GM18507 (cell line): ENCODE data around the gene ZYG11A.
A peak's percentile ranks its signal among the peaks of the same experiment; 100 is the strongest.

Source experiments
- DNase-seq: peaks from one replicate; pipeline ENCODE4 v3.0.0; 2011; ENCODE audit warnings: low read depth; ENCODE audit not compliant: insufficient read length; ENCODE audit errors: extremely low spot score
- FAIRE-seq: peaks from 2 replicates; lab custom pipeline; 2011; peaks lifted over from hg19 to GRCh38; lab: Jason Lieb, UNC

The ZYG11A gene

GRCh38 chr1:52915211-52915854, 72.8 kb downstream of the ZYG11A start:
- DNase-seq (no peak), FAIRE-seq (no peak)

DNA sequence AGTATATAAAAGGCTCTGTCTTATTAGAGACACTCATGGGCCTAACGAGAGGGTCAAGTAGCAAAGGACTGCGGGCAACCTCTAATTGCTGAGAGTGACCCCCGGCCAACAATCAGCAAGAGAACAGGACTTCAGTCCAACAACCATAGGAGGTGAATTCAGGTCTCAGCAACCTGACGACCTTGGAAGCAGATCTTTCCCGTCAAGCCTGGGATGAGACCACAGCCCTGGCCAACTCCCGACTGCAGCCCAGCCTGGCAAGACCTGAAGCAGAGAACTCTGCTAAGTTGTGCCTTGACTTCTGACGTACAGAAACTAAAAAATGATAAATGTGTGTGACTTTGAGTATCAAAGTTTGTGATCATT, 73.3 kb downstream of the ZYG11A start:
- no peak for FAIRE-seq
- DNase-seq, result no peak

DNA sequence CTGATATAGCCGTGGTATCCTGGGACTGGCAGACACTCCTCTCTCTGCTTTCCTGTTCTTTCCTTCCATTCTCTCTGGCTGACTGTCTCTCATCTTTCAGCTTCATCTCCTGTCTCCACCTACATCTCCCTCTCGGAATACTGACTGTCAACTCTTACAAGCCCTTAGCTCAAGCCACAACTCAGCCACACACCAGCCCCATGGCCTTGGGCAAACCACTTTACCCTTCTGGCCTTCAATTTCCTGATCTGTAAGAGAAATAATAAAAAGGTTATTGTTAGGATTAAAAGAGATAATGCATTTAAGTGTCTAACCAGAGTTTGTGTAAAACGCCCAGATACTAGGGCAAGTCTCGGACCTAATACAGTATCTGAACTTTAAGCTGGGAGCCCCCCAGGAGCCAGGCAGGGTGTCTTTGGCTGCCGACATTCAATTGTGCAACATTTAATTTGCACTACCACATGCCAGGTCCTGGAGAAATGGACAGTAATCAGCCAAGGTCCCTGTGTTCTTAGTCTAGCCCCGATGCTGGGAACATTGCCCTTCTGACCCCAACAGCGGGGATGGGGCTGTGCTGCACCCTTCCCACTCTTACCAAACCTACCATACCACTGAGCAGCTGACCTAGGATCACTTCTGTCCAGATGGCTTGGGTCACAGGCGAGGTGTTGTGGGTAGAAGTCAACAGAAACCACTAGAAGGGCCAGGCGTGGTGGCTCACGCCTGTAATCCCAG, 73.8 kb downstream of the ZYG11A start:
- no peak for FAIRE-seq
- DNase-seq, result no peak

DNA sequence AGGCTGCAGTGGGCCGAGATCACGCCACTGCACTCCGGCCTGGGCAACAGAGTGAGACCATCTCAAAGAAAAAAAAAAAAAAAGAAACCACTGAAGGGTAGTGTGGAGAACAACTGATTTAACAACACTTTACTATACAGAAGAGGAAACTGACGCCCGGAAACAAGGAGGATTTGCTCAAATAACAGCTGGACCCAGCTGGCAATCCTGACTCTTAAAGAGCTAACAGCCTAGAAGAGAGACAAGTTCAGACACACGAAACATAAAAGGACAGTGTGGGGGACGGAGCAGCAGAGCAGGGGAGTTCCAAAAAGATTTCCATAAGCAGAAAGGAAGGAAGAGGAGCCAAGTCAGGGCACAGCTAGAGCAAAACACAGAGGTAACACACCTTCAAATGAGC, 74.6 kb downstream of the ZYG11A start:
- DNase-seq (no peak), FAIRE-seq (no peak)

- FAIRE-seq, result no peak
- DNase-seq, result no peak
Measured at GRCh38 chr1:52917581-52917980, 75.0 kb downstream of the ZYG11A start.

GRCh38 chr1:52918201-52918600, 75.6 kb downstream of the ZYG11A start:
- no peak for FAIRE-seq
- DNase-seq, result no peak

- DNase-seq, result no peak
- FAIRE-seq, result no peak
Measured at GRCh38 chr1:52919051-52919722, 76.6 kb downstream of the ZYG11A start.

DNA sequence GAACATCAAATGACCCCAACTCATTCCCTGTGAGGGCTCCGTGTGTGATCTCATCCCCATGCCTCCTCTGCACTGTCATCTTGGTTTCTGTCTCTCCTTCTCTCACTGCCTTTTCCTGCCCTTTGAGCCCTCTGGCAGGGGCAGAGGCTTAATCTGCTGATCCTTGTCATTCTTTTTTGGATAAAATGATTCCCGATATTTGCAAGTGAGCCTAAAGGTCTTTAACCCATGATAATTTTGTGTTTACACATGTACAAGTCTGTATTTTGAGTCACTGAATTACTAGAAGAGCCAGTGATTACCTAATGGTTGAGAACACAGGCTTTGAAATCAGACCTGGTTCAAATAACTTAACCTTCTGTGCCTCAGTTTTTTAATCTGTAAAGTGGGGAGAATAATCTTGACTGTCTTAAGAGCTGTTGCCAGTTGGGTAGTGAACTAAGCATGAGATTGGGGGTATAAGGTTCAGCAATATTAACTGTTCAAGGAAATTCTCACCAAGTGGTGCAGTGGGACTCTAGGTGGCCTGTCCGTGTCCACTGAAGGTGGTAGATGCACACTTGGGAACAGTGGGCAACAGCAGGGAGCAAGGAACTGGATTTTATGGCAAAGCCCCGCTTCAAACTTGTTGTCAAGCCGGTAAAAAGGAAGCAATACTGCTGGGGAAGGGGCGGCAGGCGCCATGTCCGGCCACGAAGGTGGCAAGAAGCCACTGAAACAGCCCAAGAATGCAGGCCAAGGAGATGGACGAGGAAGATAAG, 77.3 kb downstream of the ZYG11A start:
- no peak for DNase-seq
- FAIRE-seq, result no peak

- no peak for DNase-seq
- no peak for FAIRE-seq
Measured at GRCh38 chr1:52920791-52921291, 78.3 kb downstream of the ZYG11A start.

- DNase-seq, result no peak
- FAIRE-seq, result no peak
Measured at GRCh38 chr1:52925571-52926005, 83.0 kb downstream of the ZYG11A start.

GRCh38 chr1:52926864-52927211, 84.3 kb downstream of the ZYG11A start:
- no peak for DNase-seq
- FAIRE-seq, result no peak

GRCh38 chr1:52927212-52928014, 84.9 kb downstream of the ZYG11A start, which contains the start of gene SCP2:
SCP2 (plus strand) TSS chr1:52927276; CDS start chr1:52927397, 121 bp downstream.
- peak; percentile 82 for DNase-seq
- FAIRE-seq, result peak; percentile 48

DNA sequence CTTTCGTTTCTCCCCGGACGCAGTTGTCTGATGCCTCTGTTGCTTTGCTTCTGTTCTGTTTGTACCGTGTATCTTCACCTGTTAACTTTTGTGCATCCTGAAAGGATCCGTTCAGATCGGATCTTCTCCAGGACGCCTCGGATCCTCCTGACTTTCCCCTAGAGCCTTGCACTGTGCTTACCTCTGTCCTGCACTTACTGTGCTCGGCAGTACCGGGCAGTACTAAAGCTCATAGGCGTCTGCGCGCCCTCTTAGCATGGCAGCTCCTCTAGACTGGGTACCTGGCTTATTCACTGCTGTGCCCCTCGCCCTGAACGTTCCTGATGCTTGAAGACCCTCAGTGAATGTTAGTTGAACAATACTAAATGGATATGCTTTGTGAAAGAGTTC, 85.5 kb downstream of the ZYG11A start:
- DNase-seq (no peak), FAIRE-seq (no peak)

- DNase-seq (no peak), FAIRE-seq (no peak)
Measured at GRCh38 chr1:52929019-52929418, 86.5 kb downstream of the ZYG11A start.

- no peak for DNase-seq
- no peak for FAIRE-seq
Measured at GRCh38 chr1:52937433-52938182, 95.0 kb downstream of the ZYG11A start.

- FAIRE-seq (no peak), DNase-seq (no peak)
Measured at GRCh38 chr1:52938183-52938451, 95.6 kb downstream of the ZYG11A start.

GRCh38 chr1:52943876-52944416, 101.4 kb downstream of the ZYG11A start:
- DNase-seq (no peak), FAIRE-seq (no peak)

DNA sequence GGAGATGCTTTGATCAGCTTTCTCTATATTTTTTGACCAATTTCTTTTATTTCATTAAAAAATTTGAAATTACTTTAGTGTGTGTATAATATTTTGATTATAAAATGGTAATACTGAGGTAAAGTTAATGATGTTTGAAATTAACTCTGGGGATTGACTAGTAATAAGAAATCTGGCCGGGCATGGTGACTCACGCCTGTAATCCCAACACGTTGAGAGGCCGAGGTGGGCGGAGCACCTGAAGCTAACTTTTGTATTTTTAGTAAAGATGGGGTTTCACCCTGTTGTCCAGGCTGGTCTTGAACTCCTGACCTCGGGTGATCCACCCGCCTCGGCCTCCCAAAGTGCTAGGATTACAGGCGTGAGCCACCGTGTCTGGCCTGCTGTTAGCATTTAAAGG, 102.0 kb downstream of the ZYG11A start:
- no peak for FAIRE-seq

More for the DNA sequence above, 102.0 kb downstream of the ZYG11A start:
- no peak for DNase-seq
